HT-29 (cell line): ENCODE measurements around the gene UCN. TPM values are rescaled to one million over a fixed set of nuclear protein-coding genes. Genes with fewer than 3 reads are reported as not detected.

Source experiments
- DNase-seq: peaks from one replicate; pipeline ENCODE4 v3.0.0-alpha.2; 2015; ENCODE audit warnings: low spot score
- total RNA-seq: library from RNA; depleted of rRNA; stranded (reverse); fragments of >200 nt; shearing (Covaris generic); gene quantifications from 2 replicates; pipeline ENCODE4 v1.2.3, GENCODE V29; 2014; rRNA removed

Gene UCN
- total RNA-seq, 1 experiment from 2014 or later, result 4.9 TPM

DNA sequence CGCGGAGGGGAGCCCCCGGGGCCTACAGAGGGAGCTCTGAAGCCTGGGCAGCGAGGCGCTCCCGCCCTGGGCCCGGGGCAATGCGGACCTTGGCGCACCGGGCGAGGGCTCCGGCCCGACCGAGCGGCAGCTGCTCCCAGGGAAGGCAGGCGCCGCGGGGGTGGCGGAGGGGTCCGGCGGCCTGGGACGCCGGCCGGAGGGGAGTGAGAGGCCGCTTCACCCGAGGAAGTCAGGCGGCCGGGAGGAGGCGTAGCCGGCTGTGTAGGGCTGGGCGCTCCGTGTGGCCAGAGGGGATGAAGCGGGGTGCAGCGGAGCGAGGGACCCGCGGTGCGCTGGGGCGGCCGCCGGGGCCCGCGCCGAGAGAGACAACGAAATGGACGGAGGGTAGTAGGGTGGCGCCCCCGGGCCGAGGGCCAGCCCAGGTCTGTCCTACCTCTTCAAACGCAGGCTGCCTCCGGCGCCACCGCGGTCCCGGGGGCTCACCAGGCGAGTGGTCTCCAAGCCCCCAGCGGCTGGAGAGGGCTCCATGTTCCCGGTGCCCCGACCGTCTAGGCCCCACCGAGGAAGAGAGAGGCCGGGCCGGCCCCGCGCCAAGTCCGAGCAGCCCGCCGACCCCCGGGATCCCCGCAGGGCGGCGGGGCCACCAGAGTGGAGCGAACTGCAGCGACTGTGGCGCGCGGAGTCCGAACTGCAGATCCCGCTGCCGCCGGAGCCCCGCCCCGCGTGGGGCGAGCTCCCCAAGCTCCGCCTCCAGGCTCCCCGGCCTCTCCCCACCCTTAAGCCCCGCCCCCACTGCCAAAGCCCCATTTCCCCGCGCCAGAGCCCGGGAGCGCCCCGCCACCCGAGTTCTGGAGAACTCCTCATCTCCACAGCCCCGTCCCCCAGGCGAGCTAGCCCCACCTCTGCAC lies 45.6 kb downstream of the UCN start, which contains the start of gene SLC30A3:
SLC30A3 (minus strand) TSS at position 669 of the 908 bp plus-strand sequence; CDS start at position 528, 141 bp downstream.
- no peak for DNase-seq

DNA sequence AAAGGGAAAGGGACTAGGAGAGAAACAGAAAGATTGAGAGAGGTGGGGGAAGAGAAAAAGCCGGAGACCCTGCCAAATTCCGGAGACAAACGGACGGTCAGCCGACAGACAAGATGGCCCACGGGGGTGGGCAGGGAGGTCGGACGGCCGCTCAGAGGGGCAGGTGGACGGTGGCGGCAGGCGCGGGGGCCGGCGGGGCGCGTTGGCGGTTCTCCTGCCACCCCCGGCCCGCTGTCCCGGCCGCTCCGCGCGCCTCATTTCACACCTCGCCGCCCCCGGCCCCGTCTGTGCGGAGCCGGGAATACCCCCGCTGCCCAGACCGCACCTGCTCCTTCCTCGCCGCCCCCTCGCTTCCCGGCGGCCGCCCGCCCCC lies 46.3 kb downstream of the UCN start:
- no peak for DNase-seq

DNA sequence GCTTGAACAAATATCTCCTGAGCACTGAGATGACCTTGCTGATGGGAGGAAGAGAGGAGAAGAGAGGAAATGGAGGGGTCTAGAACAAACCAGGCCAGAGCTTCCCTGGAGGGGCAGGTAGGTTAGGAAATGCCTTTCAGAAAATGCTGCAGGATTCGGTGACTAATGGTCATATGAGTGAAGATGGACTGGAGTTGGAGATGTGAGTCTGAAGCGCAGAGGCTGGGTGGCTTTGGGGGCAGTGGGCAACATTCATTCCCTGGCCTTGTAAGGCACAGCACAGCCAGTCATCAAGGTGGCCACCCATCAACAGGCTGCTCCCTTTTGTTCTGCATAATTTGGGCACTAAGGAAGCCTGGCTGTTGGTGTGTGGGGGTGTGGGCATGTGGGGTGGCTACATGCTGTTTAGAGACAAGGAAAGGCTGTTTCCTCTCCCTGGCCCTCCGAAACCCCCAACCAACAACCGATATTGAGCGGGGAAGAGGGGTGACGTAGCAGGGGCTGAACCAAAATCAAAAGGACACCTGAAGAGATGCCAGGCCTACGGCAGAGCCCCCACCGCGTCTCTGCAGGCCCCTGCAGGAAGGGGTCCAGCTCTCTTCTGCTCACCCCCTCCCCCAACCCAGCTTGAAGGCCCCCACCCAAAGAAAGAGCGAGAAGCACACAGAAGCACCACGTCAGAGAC lies 46.9 kb downstream of the UCN start:
- DNase-seq, result no peak

DNA sequence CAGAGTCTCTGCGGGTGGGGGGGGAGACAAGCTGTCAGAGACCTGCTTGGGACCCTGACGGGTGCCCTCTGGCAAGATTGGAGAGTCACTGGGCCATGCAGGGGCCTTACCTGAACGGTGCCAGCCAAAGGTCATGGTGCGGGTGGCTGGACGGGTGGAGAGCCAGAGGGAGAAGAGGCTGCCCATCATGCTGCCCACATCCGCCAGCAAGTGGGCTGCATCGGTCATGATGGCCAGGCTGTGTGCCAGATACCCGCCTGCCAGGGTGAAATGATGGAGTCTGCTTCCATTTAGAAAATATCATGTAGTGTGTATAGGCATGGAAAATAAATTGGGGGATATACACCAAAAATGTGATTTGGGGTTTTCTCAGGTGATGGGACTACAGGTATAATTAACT lies 50.2 kb downstream of the UCN start:
- DNase-seq, result no peak

Other genes with a start within 250 kb of the UCN start
- 107 and 127 TPM in 2 replicates for gene OST4, start 236.8 kb downstream of the UCN start, total RNA-seq
- gene EMILIN1, start 229.8 kb downstream of the UCN start, total RNA-seq, result 0.65 and 1.1 TPM in 2 replicates
- 4.1 and 4.2 TPM in 2 replicates for gene KHK, start 221.7 kb downstream of the UCN start, total RNA-seq
- 38.2 and 42.0 TPM in 2 replicates for gene CGREF1, start 189.3 kb downstream of the UCN start, total RNA-seq
- not detected in 2 replicates for gene ABHD1, start 184.6 kb downstream of the UCN start, total RNA-seq
- 84.6 and 96.2 TPM in 2 replicates for gene PREB, start 173.8 kb downstream of the UCN start, total RNA-seq
- gene PRR30, start 169.0 kb downstream of the UCN start, total RNA-seq, result not detected in 2 replicates
- gene TCF23, start 159.4 kb downstream of the UCN start, total RNA-seq, result not detected in 2 replicates
- gene ATRAID, start 96.4 kb downstream of the UCN start, total RNA-seq, result 75.0 and 86.6 TPM in 2 replicates
- 48.8 and 55.0 TPM in 2 replicates for gene SLC5A6, start 96.2 kb downstream of the UCN start, total RNA-seq
- 78.5 and 88.5 TPM in 2 replicates for gene CAD, start 91.1 kb downstream of the UCN start, total RNA-seq
- gene SLC30A3, start 45.4 kb downstream of the UCN start, total RNA-seq, result not detected in 2 replicates
- gene DNAJC5G, start 33.0 kb downstream of the UCN start, total RNA-seq, result not detected in 2 replicates
- gene TRIM54, start 26.0 kb downstream of the UCN start, total RNA-seq, result 5.8 and 7.1 TPM in 2 replicates
- gene MPV17, start 14.7 kb upstream of the UCN start, total RNA-seq, result 37.3 and 40.5 TPM in 2 replicates
- gene GTF3C2, start 48.3 kb upstream of the UCN start, total RNA-seq, result 62.4 and 65.1 TPM in 2 replicates
- 26.6 and 31.9 TPM in 2 replicates for gene EIF2B4, start 61.9 kb upstream of the UCN start, total RNA-seq
- gene SNX17, start 62.2 kb upstream of the UCN start, total RNA-seq, result 72.8 and 79.9 TPM in 2 replicates
- 16.0 and 20.4 TPM in 2 replicates for gene ZNF513, start 72.3 kb upstream of the UCN start, total RNA-seq
- gene PPM1G, start 101.1 kb upstream of the UCN start, total RNA-seq, result 141 and 148 TPM in 2 replicates
- 49.7 and 50.1 TPM in 2 replicates for gene NRBP1, start 120.2 kb upstream of the UCN start, total RNA-seq
- gene KRTCAP3, start 133.9 kb upstream of the UCN start, total RNA-seq, result 29.3 and 30.4 TPM in 2 replicates
- gene IFT172, start 181.3 kb upstream of the UCN start, total RNA-seq, result 21.1 and 24.0 TPM in 2 replicates
- gene FNDC4, start 186.8 kb upstream of the UCN start, total RNA-seq, result 0.26 TPM in 1 of 2 replicates, not detected in the other
- gene GCKR, start 188.4 kb upstream of the UCN start, total RNA-seq, result 0.76 and 1.4 TPM in 2 replicates